B cell (primary cell): ENCODE results near the gene CERS6.

Source experiments
- CTCF ChIP-seq: fragments of 200-600 bp; IDR thresholded peaks from one replicate; pipeline ENCODE4 v1.8.0; 2022; ENCODE audit warnings: antibody characterized with exemption, mild to moderate bottlenecking
- EZH2 ChIP-seq: IDR thresholded peaks from 2 replicates; pipeline ENCODE4 v1.6.1; 2012; ENCODE audit warnings: borderline replicate concordance, low read depth, mild to moderate bottlenecking, moderate library complexity, low read length; ENCODE audit not compliant: insufficient read depth, poor library complexity, severe bottlenecking

- TF ChIP-seq EZH2: no peak
- TF ChIP-seq CTCF: no peak
Measured at GRCh38 chr2:168784993-168785392, 328.9 kb downstream of the CERS6 start.
